B cell (primary cell): ENCODE measurements around the gene CFAP52. TPM values are rescaled to one million over a fixed set of nuclear protein-coding genes. Genes with fewer than 3 reads are reported as not detected.

ENCODE experiments used
- ATAC-seq: fragments of 200-7000 bp; cut with Tn5 transposase; one replicate; pipeline ENCODE4 v1.10.0; 2021; ENCODE audit warnings: low read depth, mild to moderate bottlenecking, moderate number of reproducible peaks, moderate library complexity
- CTCF ChIA-PET: fragments of 350-600 bp; sonication (Branson Sonifier 250); formaldehyde crosslinking; loops from one replicate; lab custom pipeline; 2021; ENCODE audit warnings: antibody characterized with exemption, inconsistent platforms; lab: Charles Lee
- POLR2A ChIA-PET: fragments of 350-600 bp; sonication (Branson Sonifier 250); formaldehyde crosslinking; loops from one replicate; lab custom pipeline; 2021; ENCODE audit warnings: antibody characterized with exemption; lab: Charles Lee
- DNase-seq: peaks from one replicate; pipeline ENCODE4 v3.0.0; 2013
- H2AFZ ChIP-seq: 2 replicates; pipeline ENCODE4 v1.6.1; 2012; ENCODE audit warnings: mild to moderate bottlenecking, low read depth, low read length; ENCODE audit not compliant: insufficient read depth, poor library complexity, severe bottlenecking
- H3K27ac ChIP-seq, 2 donors: 1 replicate in 1 of 2; 2 replicates in 1 of 2; pipeline ENCODE4 v1.5.1; 2012 to 2013; ENCODE audit warnings: low read length in 2 of 2, mild to moderate bottlenecking in 2 of 2, moderate library complexity in 1 of 2
- H3K27me3 ChIP-seq, 4 experiments: fragments of 200-600 bp in 1 of 4; sonication (generic) in 1 of 4; replicated peaks in 1 of 4; 1 replicate in 2 of 4; 2 replicates in 2 of 4; pipeline versions ENCODE4 v1.6.1 to v1.7.0; 2013 to 2016; ENCODE audit warnings: low read length in 3 of 4, mild to moderate bottlenecking in 2 of 4, mixed read lengths in 1 of 4, moderate library complexity in 1 of 4; ENCODE audit not compliant: insufficient read depth in 4 of 4, control insufficient read depth in 3 of 4; ENCODE audit errors: control extremely low read depth in 1 of 4
- H3K36me3 ChIP-seq, 2 experiments: replicated peaks in 1 of 2; 1 replicate in 1 of 2; 2 replicates in 1 of 2; pipeline versions ENCODE4 v1.6.1 to v1.7.1; 2013; ENCODE audit warnings: low read length in 1 of 2; ENCODE audit not compliant: insufficient read depth in 2 of 2, control insufficient read depth in 1 of 2; ENCODE audit errors: control extremely low read depth in 1 of 2, extremely low read depth in 1 of 2
- H3K4me1 ChIP-seq, 2 donors: fragments of 200-600 bp in 1 of 2; sonication (generic) in 1 of 2; 1 replicate in 1 of 2; 2 replicates in 1 of 2; pipeline versions ENCODE4 v1.5.1 to v1.6.1; 2013 to 2017; ENCODE audit warnings: low read length in 2 of 2; ENCODE audit not compliant: control insufficient read depth in 2 of 2, insufficient read depth in 2 of 2
- H3K4me2 ChIP-seq: replicated peaks from 2 replicates; pipeline ENCODE3; 2012; ENCODE audit warnings: mild to moderate bottlenecking, low read depth, low read length; ENCODE audit not compliant: poor library complexity, severe bottlenecking
- H3K4me3 ChIP-seq, 5 experiments: fragments of 200-600 bp in 1 of 5; sonication (generic) in 1 of 5; 1 replicate in 3 of 5; 2 replicates in 2 of 5; pipeline versions ENCODE4 v1.5.1 to v1.7.0; 2011 to 2016; ENCODE audit warnings: low read length in 4 of 5, mild to moderate bottlenecking in 4 of 5, low read depth in 2 of 5, control low read depth in 1 of 5, moderate library complexity in 1 of 5; ENCODE audit not compliant: insufficient read depth in 1 of 5; ENCODE audit errors: control extremely low read depth in 1 of 5, extremely low read depth in 1 of 5
- H3K79me2 ChIP-seq: fragments of 200-600 bp; sonication (generic); one replicate; pipeline ENCODE4 v1.6.0; 2016; ENCODE audit warnings: low read length; ENCODE audit not compliant: control insufficient read depth, insufficient read depth
- H3K9ac ChIP-seq: fragments of 200-600 bp; sonication (generic); 2 replicates; pipeline ENCODE4 v1.6.1; 2017; ENCODE audit warnings: mild to moderate bottlenecking, low read length, moderate library complexity
- H3K9me3 ChIP-seq, 3 donors: one replicate each; pipeline versions ENCODE4 v1.6.1 to v1.7.1; 2013; ENCODE audit warnings: low read length in 2 of 3; ENCODE audit not compliant: control insufficient read depth in 2 of 3, insufficient read depth in 1 of 3; ENCODE audit errors: control extremely low read depth in 1 of 3
- H4K20me1 ChIP-seq: 2 replicates; pipeline ENCODE4 v1.6.0; 2012; ENCODE audit warnings: mild to moderate bottlenecking, low read length; ENCODE audit not compliant: insufficient read depth, control insufficient read depth, poor library complexity, severe bottlenecking
- H3K27ac Mint-ChIP-seq: one replicate; pipeline ENCODE4 v1.8.0; 2021; ENCODE audit warnings: mixed read lengths
- H3K27me3 Mint-ChIP-seq: one replicate; pipeline ENCODE4 v1.8.0; 2021; ENCODE audit warnings: mixed read lengths
- H3K4me1 Mint-ChIP-seq: one replicate; pipeline ENCODE4 v1.8.0; 2021; ENCODE audit warnings: mixed read lengths
- H3K4me3 Mint-ChIP-seq: one replicate; pipeline ENCODE4 v1.8.0; 2021; ENCODE audit warnings: mixed read lengths
- H3K9me3 Mint-ChIP-seq: one replicate; pipeline ENCODE4 v1.8.0; 2022; ENCODE audit warnings: mixed read lengths; ENCODE audit not compliant: insufficient read depth
- CTCF ChIP-seq: fragments of 200-600 bp; IDR thresholded peaks from one replicate; pipeline ENCODE4 v1.8.0; 2022; ENCODE audit warnings: antibody characterized with exemption, mild to moderate bottlenecking
- EZH2 ChIP-seq: IDR thresholded peaks from 2 replicates; pipeline ENCODE4 v1.6.1; 2012; ENCODE audit warnings: borderline replicate concordance, low read depth, mild to moderate bottlenecking, moderate library complexity, low read length; ENCODE audit not compliant: insufficient read depth, poor library complexity, severe bottlenecking
- WGBS: methylation state at CpG from one replicate; pipeline ENCODE4 v1.1.5; 2013; ENCODE audit warnings: missing lambda C conversion rate; ENCODE audit not compliant: insufficient coverage; 5-methylcytosine and 5-hydroxymethylcytosine counted together
- intact Hi-C: fragments of 100-400 bp; cut with micrococcal nuclease; formaldehyde crosslinking; loops from one replicate; pipeline ENCODE4 v1.10.0; 2022
- polyA plus RNA-seq: library from polyadenylated mRNA; depleted of rRNA; stranded (reverse); fragments of >200 nt; gene quantifications from 2 replicates; pipeline ENCODE4 v1.2.3, GENCODE V29; 2012
- total RNA-seq, 2 donors: library from RNA; stranded (reverse); fragments of 120-200 nt in 1 of 2; gene quantifications; 1 replicate in 1 of 2; 2 replicates in 1 of 2; pipeline versions ENCODE4 v1.2.3 to v1.2.4, GENCODE V29; 2013 to 2022

Gene CFAP52
- total and polyA plus RNA-seq, 2 donors (not counting 1 experiment from before 2014, with no cell fraction given), result not detected

- H3K27ac Mint-ChIP-seq, result no peak overlapping the region
- WGBS, result no CpG with 5 or more reads among the region's 3 CpGs
- Histone ChIP-seq H3K4me1 (no peaks in the 10 kb centered on the region), H3K36me3 (peaks cover 0 to 2% of the 10 kb centered on the region in 2 experiments), H4K20me1 (no peaks in the 10 kb centered on the region), H3K79me2 (no peaks in the 10 kb centered on the region), H3K27ac (no peak overlapping the region), H3K4me3 (no peak overlapping the region), H2AFZ (no peak overlapping the region), H3K4me2 (no peak overlapping the region), H3K27me3 (no peaks in the 10 kb centered on the region), H3K9me3 (no peaks in the 10 kb centered on the region), H3K9ac (no peak overlapping the region)
- DNase-seq (no peak), ATAC-seq (no peak)
- CTCF ChIA-PET, result no interaction called here
- H3K27me3 Mint-ChIP-seq, result no peaks in the 10 kb centered on the region
- intact Hi-C loops, result loop anchor here (10.0 kb wide), 1 partner anchor 1463 kb away; no protein-coding TSS in a partner anchor
- H3K4me1 Mint-ChIP-seq, result no peaks in the 10 kb centered on the region
- no peak overlapping the region for H3K4me3 Mint-ChIP-seq
- POLR2A ChIA-PET, result no interaction called here
- TF ChIP-seq EZH2 (no peak), CTCF (no peak)
- H3K9me3 Mint-ChIP-seq, result no peaks in the 10 kb centered on the region
Observed at GRCh38 chr17:9527788-9528187, 48.7 kb upstream of the CFAP52 start.

- H3K27me3 ChIP-seq, result no peaks in the 10 kb centered on the region
- DNase-seq (peak; percentile 15), ATAC-seq (no peak)
- Mint-ChIP-seq H3K27ac (no peak overlapping the region), H3K27me3 (no peaks in the 10 kb centered on the region), H3K4me3 (no peak overlapping the region), H3K4me1 (no peaks in the 10 kb centered on the region), H3K9me3 (no peaks in the 10 kb centered on the region)
- no peak overlapping the region for H3K27ac ChIP-seq
- H3K4me1 ChIP-seq, result no peaks in the 10 kb centered on the region
- intact Hi-C loops, result loop anchor here (10.0 kb wide), 1 partner anchor 1464 kb away; no protein-coding TSS in a partner anchor
- H3K36me3 ChIP-seq, result peaks cover 0 to 2% of the 10 kb centered on the region in 2 experiments
- no peak overlapping the region for H3K9ac ChIP-seq
- no peak overlapping the region for H2AFZ ChIP-seq
- ChIA-PET POLR2A (no interaction called here), CTCF (interaction anchor here (0.7 kb wide), 1 partner anchor 730 kb away, joined by 3 read pairs; the partner anchor contains the start of gene MFSD6L)
- H3K79me2 ChIP-seq, result no peaks in the 10 kb centered on the region
- no CpG with 5 or more reads among the region's 5 CpGs for WGBS
- H3K4me3 ChIP-seq, result no peak overlapping the region
- no peaks in the 10 kb centered on the region for H3K9me3 ChIP-seq
- no peak overlapping the region for H3K4me2 ChIP-seq
- no peaks in the 10 kb centered on the region for H4K20me1 ChIP-seq
- no peak for TF ChIP-seq EZH2
- TF ChIP-seq CTCF, result peak; percentile 12
Observed at GRCh38 chr17:9529033-9529700, 47.3 kb upstream of the CFAP52 start.
